Measurements from ENCODE around the gene MMP20. TPM values are rescaled to one million over a fixed set of nuclear protein-coding genes. Genes with fewer than 3 reads are reported as not detected.

Gene MMP20
- total and polyA plus RNA-seq, 2 of the 13 experiments (the other 11 are each of a cell fraction or from before 2014, with no cell fraction given) = 0.05 TPM; not detected in 1

DNA sequence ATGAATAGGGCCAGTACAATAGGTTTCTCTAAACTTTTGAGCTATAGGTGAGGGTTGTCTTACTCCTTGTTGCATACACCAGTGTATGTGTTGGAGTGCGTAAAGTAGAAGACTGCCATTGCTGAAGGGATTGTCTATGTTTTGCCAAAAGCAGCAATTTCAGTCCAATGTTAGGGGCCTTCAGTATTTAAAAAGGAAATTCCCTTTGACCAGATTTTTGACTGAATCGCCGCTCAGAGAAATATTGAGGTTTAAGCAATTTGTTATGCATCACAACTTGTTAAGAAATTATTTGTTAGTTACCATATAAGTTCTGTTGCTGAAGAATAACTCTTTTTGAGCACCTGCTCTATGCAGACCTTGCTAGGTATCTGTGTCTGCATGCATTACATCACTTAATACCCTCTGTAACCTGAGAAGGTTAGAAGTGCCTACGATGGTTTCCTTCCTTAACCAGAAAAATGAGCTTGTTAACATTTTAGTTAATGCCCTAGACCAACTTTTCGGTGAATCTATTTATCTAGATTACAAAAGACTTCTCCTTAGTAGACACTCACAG lies 33.9 kb downstream of the MMP20 start:
- H3K27me3 ChIP-seq (ENCODE audit: control insufficient read depth in 1 of 2, insufficient read depth in 2 of 2, low read length in 2 of 2) = no peaks in the 10 kb centered on the region
- H4K20me1 ChIP-seq (ENCODE audit: insufficient read depth, low read length) = no peaks in the 10 kb centered on the region
- DNase-seq (ENCODE audit: low spot score) = no peak
- POLR2A ChIA-PET = no interaction called here
- no TSS peak for BruUV-seq (replicated peaks)
- CTCF ChIA-PET (ENCODE audit: low intra/inter-chr PET ratio, low total read pairs) = no interaction called here
- no peak overlapping the region for H3K4me2 ChIP-seq (ENCODE audit: low read depth, low read length)
- ATAC-seq = no peak
- H3K79me2 ChIP-seq (ENCODE audit: insufficient read depth, low read length) = no peaks in the 10 kb centered on the region
- H3K27ac ChIP-seq (ENCODE audit: extremely low read length, insufficient read depth, low read length) = no peak overlapping the region
- H3K9ac ChIP-seq (ENCODE audit: insufficient read depth, low read depth, low read length) = no peak overlapping the region
- no peak for FAIRE-seq
- H2AFZ ChIP-seq (ENCODE audit: low read length) = no peak overlapping the region
- in situ Hi-C loops (cut with HindIII; ENCODE audit: extremely low pct_ligation_motif_present, low pct_unique_long_range_greater_than_20kb) = no loop called here
- no peaks in the 10 kb centered on the region for H3K9me3 ChIP-seq (ENCODE audit: low read length)
- intact Hi-C loops (cut with micrococcal nuclease; ENCODE audit: unreplicated experiment) = no loop called here
- H3K4me3 ChIP-seq (replicated peaks in 1 of 3; ENCODE audit: insufficient read depth in 1 of 3, low read depth in 2 of 3, low read length in 3 of 3) = no peak overlapping the region
- WGBS (ENCODE audit: low lambda C conversion rate) = 63% methylated on average over 5 of the region's 5 CpGs
- H3K4me1 ChIP-seq (ENCODE audit: insufficient read depth, low read length) = peaks cover 4% of the 10 kb centered on the region
- no peaks in the 10 kb centered on the region for H3K36me3 ChIP-seq (replicated peaks in 1 of 2; ENCODE audit: control insufficient read depth in 1 of 2, insufficient read depth in 2 of 2, low read length in 2 of 2)
- no peak for TF ChIP-seq PCBP2 (optimal IDR thresholded peaks at IDR 0.05; ENCODE audit: low read depth, low read length, poor library complexity, severe bottlenecking)
- TF ChIP-seq ZNF597 (CRISPR knock-in tag; IDR thresholded peaks at IDR 0.05) = no peak
- TF ChIP-seq ZNF235 (CRISPR knock-in tag; IDR thresholded peaks at IDR 0.05; ENCODE audit: borderline replicate concordance) = no peak
- TF ChIP-seq, protein P1, sequence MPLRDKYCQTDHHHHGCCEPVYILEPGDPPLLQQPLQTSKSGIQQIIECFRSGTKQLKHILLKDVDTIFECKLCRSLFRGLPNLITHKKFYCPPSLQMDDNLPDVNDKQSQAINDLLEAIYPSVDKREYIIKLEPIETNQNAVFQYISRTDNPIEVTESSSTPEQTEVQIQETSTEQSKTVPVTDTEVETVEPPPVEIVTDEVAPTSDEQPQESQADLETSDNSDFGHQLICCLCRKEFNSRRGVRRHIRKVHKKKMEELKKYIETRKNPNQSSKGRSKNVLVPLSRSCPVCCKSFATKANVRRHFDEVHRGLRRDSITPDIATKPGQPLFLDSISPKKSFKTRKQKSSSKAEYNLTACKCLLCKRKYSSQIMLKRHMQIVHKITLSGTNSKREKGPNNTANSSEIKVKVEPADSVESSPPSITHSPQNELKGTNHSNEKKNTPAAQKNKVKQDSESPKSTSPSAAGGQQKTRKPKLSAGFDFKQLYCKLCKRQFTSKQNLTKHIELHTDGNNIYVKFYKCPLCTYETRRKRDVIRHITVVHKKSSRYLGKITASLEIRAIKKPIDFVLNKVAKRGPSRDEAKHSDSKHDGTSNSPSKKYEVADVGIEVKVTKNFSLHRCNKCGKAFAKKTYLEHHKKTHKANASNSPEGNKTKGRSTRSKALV (CRISPR knock-in tag; IDR thresholded peaks at IDR 0.05) = no peak
- TF ChIP-seq ZZZ3 (CRISPR knock-in tag; IDR thresholded peaks at IDR 0.05; ENCODE audit: borderline replicate concordance) = no peak
- TF ChIP-seq ZBTB21 (CRISPR knock-in tag; IDR thresholded peaks at IDR 0.05) = no peak
- no peak for TF ChIP-seq ZNF282 (IDR thresholded peaks at IDR 0.05; ENCODE audit: partially characterized antibody)
- TF ChIP-seq, protein P2, sequence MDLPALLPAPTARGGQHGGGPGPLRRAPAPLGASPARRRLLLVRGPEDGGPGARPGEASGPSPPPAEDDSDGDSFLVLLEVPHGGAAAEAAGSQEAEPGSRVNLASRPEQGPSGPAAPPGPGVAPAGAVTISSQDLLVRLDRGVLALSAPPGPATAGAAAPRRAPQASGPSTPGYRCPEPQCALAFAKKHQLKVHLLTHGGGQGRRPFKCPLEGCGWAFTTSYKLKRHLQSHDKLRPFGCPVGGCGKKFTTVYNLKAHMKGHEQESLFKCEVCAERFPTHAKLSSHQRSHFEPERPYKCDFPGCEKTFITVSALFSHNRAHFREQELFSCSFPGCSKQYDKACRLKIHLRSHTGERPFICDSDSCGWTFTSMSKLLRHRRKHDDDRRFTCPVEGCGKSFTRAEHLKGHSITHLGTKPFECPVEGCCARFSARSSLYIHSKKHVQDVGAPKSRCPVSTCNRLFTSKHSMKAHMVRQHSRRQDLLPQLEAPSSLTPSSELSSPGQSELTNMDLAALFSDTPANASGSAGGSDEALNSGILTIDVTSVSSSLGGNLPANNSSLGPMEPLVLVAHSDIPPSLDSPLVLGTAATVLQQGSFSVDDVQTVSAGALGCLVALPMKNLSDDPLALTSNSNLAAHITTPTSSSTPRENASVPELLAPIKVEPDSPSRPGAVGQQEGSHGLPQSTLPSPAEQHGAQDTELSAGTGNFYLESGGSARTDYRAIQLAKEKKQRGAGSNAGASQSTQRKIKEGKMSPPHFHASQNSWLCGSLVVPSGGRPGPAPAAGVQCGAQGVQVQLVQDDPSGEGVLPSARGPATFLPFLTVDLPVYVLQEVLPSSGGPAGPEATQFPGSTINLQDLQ (CRISPR knock-in tag; IDR thresholded peaks at IDR 0.05) = no peak
- no peak for TF ChIP-seq MED8 (CRISPR knock-in tag; IDR thresholded peaks at IDR 0.05; ENCODE audit: insufficient replicate concordance)
- no peak for TF ChIP-seq GATAD2A (CRISPR knock-in tag; IDR thresholded peaks at IDR 0.05)
- no peak for TF ChIP-seq DR1 (CRISPR knock-in tag; IDR thresholded peaks at IDR 0.05)
- TF ChIP-seq, protein P3, sequence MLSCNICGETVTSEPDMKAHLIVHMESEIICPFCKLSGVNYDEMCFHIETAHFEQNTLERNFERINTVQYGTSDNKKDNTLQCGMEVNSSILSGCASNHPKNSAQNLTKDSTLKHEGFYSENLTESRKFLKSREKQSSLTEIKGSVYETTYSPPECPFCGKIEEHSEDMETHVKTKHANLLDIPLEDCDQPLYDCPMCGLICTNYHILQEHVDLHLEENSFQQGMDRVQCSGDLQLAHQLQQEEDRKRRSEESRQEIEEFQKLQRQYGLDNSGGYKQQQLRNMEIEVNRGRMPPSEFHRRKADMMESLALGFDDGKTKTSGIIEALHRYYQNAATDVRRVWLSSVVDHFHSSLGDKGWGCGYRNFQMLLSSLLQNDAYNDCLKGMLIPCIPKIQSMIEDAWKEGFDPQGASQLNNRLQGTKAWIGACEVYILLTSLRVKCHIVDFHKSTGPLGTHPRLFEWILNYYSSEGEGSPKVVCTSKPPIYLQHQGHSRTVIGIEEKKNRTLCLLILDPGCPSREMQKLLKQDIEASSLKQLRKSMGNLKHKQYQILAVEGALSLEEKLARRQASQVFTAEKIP (CRISPR knock-in tag; IDR thresholded peaks at IDR 0.05; ENCODE audit: borderline replicate concordance) = no peak
- TF ChIP-seq ZMYM3 (CRISPR knock-in tag; IDR thresholded peaks at IDR 0.05) = no peak
- TF ChIP-seq RFX1 (IDR thresholded peaks at IDR 0.05) = no peak
- TF ChIP-seq ZNF251 (CRISPR knock-in tag; IDR thresholded peaks at IDR 0.05) = no peak

Measured in HepG2 (cell line).